DMS114 treated with DMSO at 0.1 percent for 48 hours (cell line): Measurements from ENCODE around the gene FREM1.

Experiments used
- DNase-seq: peaks from one replicate; lab custom pipeline; 2025; ENCODE audit not compliant: unreplicated experiment; lab: John Stamatoyannopoulos, UW

FREM1 gene

GRCh38 chr9:14766299-14766698 is 143.9 kb downstream of the FREM1 start:
- DNase-seq: no peak

DNA sequence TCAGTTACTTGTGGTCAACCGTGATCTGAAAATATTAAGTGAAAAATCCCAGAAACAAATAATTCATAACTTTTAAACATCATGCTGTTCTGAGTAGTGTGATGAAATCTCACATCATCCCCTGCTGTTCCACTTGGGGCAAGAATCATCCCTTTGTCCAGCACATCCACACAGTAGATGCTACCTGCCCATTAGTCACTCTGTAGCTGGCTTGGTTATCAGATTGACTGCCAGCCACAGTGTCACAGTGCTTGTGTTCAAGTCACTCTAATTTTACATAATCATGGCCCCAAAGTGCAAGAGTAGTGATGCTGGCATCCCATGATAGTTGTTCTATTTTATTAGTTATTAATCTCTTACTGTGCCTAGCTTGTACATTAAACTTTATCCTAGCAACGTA is 148.6 kb downstream of the FREM1 start:
- DNase-seq: no peak

- no peak for DNase-seq
Observed at GRCh38 chr9:14760060-14760459, 150.2 kb downstream of the FREM1 start.

- DNase-seq: no peak
Observed at GRCh38 chr9:14756291-14756690, 153.9 kb downstream of the FREM1 start.

GRCh38 chr9:14752871-14753270 is 157.4 kb downstream of the FREM1 start:
- DNase-seq: no peak

- no peak for DNase-seq
Observed at GRCh38 chr9:14752271-14752670, 158.0 kb downstream of the FREM1 start.

- DNase-seq: no peak
Observed at GRCh38 chr9:14750821-14751220, 159.4 kb downstream of the FREM1 start.

- DNase-seq: no peak
Observed at GRCh38 chr9:14749741-14750211, 160.5 kb downstream of the FREM1 start.

- no peak for DNase-seq
Observed at GRCh38 chr9:14748373-14748772, 161.9 kb downstream of the FREM1 start.

DNA sequence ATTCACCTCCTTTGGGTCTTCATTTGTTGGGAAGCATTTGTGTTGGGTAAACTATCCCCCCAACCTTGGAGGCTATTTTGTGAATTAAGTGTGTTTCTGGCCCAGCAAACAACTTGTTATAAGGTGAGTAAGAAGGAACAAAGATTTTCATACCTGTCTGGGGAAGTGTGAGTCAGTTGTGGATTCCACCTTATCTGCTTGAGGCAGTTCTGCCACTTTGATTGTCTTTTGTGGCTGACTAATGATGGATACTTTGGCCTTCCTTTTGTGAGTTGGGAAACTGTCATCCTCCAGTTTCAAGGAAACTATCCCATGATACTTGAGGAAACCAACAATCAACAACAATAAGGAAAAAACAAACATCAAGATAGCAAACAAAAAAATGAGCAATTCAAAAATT is 163.1 kb downstream of the FREM1 start:
- DNase-seq: no peak

GRCh38 chr9:14746626-14747025 is 163.6 kb downstream of the FREM1 start:
- no peak for DNase-seq

DNA sequence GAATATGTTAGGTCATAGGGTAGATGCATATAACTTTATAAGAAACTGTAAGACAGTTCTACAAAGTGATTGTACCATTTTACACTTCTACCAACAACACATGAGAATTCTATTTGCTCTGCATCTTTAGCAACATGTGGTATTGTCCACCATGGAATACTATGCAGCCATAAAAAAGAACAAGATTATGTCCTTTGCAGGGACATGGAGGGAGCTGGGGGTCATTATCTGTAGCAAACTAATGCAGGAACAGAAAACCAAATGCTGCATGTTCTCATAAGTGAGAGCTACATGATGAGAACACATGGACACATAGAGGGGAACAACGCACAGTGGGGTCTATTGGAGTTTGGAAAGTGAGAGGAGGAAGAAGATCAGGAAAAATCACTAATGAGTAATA is 165.5 kb downstream of the FREM1 start:
- DNase-seq: no peak

- DNase-seq: no peak
Observed at GRCh38 chr9:14741369-14741768, 168.9 kb downstream of the FREM1 start.

DNA sequence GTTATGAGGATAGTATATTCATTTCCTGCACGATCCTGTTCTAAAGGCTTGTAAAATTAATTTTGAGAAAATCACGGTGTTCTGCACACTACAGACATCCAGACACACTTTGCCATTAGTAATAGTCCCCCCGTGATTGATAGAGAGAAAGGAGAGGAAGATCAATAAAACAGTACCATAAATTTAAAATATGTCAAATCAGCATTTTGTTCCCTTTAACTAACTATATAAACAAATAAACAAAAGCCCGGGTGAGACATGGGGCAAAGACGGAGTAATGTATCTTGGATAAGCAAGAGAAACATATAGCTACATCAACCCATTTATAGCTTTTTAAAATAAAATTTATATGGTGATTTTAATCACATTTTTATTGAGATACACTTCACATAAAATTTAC is 177.1 kb downstream of the FREM1 start:
- DNase-seq: no peak

- no peak for DNase-seq
Observed at GRCh38 chr9:14731294-14731981, 178.8 kb downstream of the FREM1 start.

- no peak for DNase-seq
Observed at GRCh38 chr9:14730461-14730898, 179.7 kb downstream of the FREM1 start.

GRCh38 chr9:14723301-14723700 is 186.9 kb downstream of the FREM1 start:
- no peak for DNase-seq

DNA sequence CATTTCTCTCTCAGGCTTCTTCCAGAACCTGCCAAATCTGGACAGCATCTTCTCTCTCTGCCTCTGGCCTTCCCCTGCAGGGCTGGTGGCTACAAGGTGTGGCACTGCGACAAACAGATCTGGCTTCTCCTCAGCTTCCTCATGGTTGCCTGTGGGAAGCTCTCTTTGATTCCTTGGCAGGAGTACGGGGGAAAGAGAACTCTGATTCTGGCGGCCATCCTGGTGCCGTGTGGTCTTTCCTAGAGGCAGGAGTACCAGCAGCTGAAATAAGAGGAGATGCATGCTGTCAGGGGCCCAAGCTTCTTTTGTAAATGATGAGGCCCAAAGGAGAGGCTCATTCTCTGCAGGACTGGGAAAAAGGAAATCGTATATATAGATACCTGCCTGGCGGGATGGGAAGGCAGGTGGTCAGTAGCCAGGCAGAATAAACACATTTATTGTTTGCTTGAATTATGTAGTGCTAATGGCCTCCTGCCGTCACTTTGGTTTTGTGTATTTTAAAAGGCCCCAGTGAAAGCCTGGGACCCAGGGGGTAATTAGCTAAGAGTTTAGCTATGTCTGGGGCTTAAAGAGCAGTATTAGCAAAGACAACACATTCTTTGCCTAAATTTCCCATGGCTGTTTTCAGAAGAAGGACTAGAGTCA is 187.7 kb downstream of the FREM1 start, which contains the start of gene CER1:
Gene CER1, minus strand, starts transcription at position 343 of the 645 bp plus-strand sequence. Its CDS starts 61 bp downstream, at position 282.
- DNase-seq: no peak

DNA sequence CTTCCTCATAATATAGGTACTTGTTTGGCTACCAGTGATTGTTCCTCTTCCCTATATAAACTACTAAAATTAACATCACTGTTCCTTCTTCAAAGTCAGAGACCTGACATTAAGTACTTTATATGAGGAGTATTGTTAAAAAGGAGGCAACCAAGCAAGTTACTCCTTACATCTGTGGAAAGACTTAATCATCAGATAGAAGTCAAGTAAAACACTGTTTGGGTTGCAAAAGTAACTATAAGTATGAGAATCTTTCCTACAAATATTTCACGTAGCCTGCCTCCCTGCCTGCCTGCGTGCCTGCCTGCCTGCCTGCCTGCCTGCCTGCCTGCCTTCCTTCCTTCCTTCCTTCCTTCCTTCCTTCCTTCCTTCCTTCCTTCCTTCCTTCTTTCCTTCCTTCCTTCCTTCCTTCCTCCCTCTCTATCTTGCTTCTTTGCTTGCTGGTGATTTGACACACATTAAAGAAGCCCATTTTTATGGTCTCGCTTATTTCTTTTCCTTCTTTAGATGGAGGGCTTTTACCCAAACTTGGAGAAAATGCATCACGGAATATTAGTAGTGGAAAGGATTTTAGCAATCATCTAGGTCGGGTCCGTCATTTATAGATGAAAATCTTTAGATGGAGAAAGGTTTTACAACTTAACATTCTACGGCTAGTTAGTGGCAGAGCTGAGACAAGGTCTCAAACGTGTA is 190.9 kb downstream of the FREM1 start:
- no peak for DNase-seq

GRCh38 chr9:14715102-14715501 is 195.1 kb downstream of the FREM1 start:
- no peak for DNase-seq

DNA sequence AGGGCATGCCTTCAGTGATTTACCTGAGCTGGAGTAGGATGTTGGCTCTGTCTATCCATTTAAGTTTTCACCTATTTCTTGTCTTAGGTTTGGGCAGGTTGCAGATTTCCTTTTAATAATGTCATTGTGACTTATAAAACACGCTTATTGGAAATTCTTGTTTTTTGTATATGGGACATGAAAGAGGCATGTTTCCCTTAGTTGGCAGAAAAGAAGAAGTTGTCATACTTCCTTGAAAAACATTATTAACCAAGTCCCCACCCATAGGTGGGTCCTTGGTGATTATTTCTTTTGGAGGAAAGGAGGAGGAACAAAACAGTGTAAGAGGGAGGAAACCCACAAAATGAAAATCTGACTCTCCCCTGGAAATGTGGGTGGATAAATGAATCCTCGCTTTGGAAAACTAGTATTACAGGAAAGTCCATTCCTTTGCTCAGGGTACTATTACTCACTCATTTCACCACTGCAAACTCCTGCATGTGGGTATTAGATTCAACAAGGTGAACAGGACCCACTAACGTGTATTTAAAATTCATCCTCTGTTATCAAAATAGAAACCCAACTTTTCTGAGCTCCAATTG is 197.0 kb downstream of the FREM1 start:
- DNase-seq: no peak

DNA sequence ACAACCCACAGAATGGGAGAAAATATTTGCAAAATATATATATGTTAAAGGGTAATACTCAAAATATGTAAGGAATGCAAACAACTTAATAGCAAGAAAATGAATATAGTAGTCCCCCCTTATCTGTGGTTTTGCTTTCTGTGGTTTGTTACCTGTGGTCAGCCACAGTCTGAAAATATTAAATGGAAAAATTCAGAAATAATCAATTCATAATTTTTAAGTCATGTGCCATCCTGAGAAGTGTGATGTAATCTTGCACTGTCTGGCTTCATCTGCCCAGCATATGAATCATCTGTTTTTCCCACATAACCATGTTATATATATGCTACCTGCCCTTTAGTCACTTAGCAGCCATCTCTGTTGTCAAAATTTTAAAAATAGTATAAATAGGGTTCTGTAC is 199.4 kb downstream of the FREM1 start:
- DNase-seq: no peak
